Trophoblast cell (in vitro differentiated cells and primary cell): ENCODE data around the gene NUDT12. TPM values are rescaled to one million over a fixed set of nuclear protein-coding genes. Genes with fewer than 3 reads are reported as not detected.
A peak's percentile ranks its signal among the peaks of the same experiment; 100 is the strongest.

Experiments
- DNase-seq, 2 donors: peaks; one replicate each; pipeline ENCODE4 v3.0.0-alpha.2; 2016
- H2AFZ ChIP-seq: 2 replicates; pipeline ENCODE4 v1.6.1; 2013; ENCODE audit warnings: low read length, moderate library complexity, mild to moderate bottlenecking; ENCODE audit not compliant: insufficient read depth, poor library complexity
- H2AK5ac ChIP-seq: 2 replicates; pipeline ENCODE4 v1.6.1; 2013; ENCODE audit warnings: mild to moderate bottlenecking, low read length
- H2BK120ac ChIP-seq: 2 replicates; pipeline ENCODE4 v1.6.1; 2013; ENCODE audit warnings: low read length, mild to moderate bottlenecking, moderate library complexity; ENCODE audit not compliant: insufficient read depth, poor library complexity
- H2BK12ac ChIP-seq: 2 replicates; pipeline ENCODE4 v1.6.1; 2013; ENCODE audit warnings: mild to moderate bottlenecking, low read length, moderate library complexity
- H2BK5ac ChIP-seq: 2 replicates; pipeline ENCODE4 v1.6.1; 2013; ENCODE audit warnings: low read length, low read depth, moderate library complexity, mild to moderate bottlenecking; ENCODE audit not compliant: poor library complexity
- H3K14ac ChIP-seq: 2 replicates; pipeline ENCODE4 v1.6.1; 2013; ENCODE audit warnings: mild to moderate bottlenecking, low read length
- H3K18ac ChIP-seq: 2 replicates; pipeline ENCODE4 v1.6.1; 2013; ENCODE audit warnings: mild to moderate bottlenecking, low read length
- H3K23ac ChIP-seq: 2 replicates; pipeline ENCODE4 v1.6.1; 2013; ENCODE audit warnings: low read length
- H3K27ac ChIP-seq: 2 replicates; pipeline ENCODE4 v1.5.1; 2013; ENCODE audit warnings: low read depth, mild to moderate bottlenecking, inconsistent platforms, low read length, moderate library complexity
- H3K27me3 ChIP-seq: 2 replicates; pipeline ENCODE4 v1.6.1; 2013; ENCODE audit warnings: inconsistent platforms, mild to moderate bottlenecking, low read length, moderate library complexity; ENCODE audit not compliant: insufficient read depth
- H3K36me3 ChIP-seq, 2 experiments: 1 replicate in 1 of 2; 2 replicates in 1 of 2; pipeline ENCODE4 v1.6.1; 2013; ENCODE audit warnings: low read length in 2 of 2, mild to moderate bottlenecking in 2 of 2, moderate library complexity in 1 of 2; ENCODE audit not compliant: insufficient read depth in 2 of 2, control insufficient read depth in 1 of 2
- H3K4ac ChIP-seq: 2 replicates; pipeline ENCODE4 v1.6.1; 2013; ENCODE audit warnings: low read depth, mild to moderate bottlenecking, low read length, moderate library complexity
- H3K4me1 ChIP-seq, 2 experiments: 1 replicate in 1 of 2; 2 replicates in 1 of 2; pipeline ENCODE4 v1.6.1; 2013; ENCODE audit warnings: low read length in 2 of 2, mild to moderate bottlenecking in 2 of 2, moderate library complexity in 1 of 2; ENCODE audit not compliant: insufficient read depth in 2 of 2, control insufficient read depth in 1 of 2
- H3K4me2 ChIP-seq: 2 replicates; pipeline ENCODE4 v1.6.1; 2013; ENCODE audit warnings: inconsistent platforms, mild to moderate bottlenecking, low read length, moderate library complexity
- H3K4me3 ChIP-seq: 2 replicates; pipeline ENCODE4 v1.5.1; 2013; ENCODE audit warnings: mild to moderate bottlenecking, low read depth, low read length, inconsistent platforms
- H3K79me1 ChIP-seq: one replicate; pipeline ENCODE4 v1.6.1; 2013; ENCODE audit warnings: low read length
- H3K79me2 ChIP-seq: 2 replicates; pipeline ENCODE4 v1.6.1; 2013; ENCODE audit warnings: low read length, mild to moderate bottlenecking; ENCODE audit not compliant: control insufficient read depth, insufficient read depth, poor library complexity
- H3K9ac ChIP-seq: 2 replicates; pipeline ENCODE4 v1.6.1; 2013; ENCODE audit warnings: mild to moderate bottlenecking, low read length
- H3K9me3 ChIP-seq: 2 replicates; pipeline ENCODE4 v1.6.1; 2013; ENCODE audit warnings: low read depth, mild to moderate bottlenecking, control low read depth, inconsistent platforms, low read length; ENCODE audit not compliant: insufficient read depth
- H4K12ac ChIP-seq: 2 replicates; pipeline ENCODE4 v1.6.1; 2013; ENCODE audit warnings: low read depth, mild to moderate bottlenecking, low read length, moderate library complexity
- H4K8ac ChIP-seq: 2 replicates; pipeline ENCODE4 v1.6.1; 2013; ENCODE audit warnings: low read depth, mild to moderate bottlenecking, low read length, moderate library complexity
- H4K91ac ChIP-seq: one replicate; pipeline ENCODE4 v1.6.1; 2013; ENCODE audit warnings: low read depth, mild to moderate bottlenecking, low read length, moderate library complexity
- WGBS: extraction: QIAGEN DNeasy Blood & Tissue Kit; methylation state at CpG from one replicate; pipeline ENCODE4 v1.1.7; 2013; ENCODE audit warnings: missing lambda C conversion rate; ENCODE audit not compliant: insufficient read length, insufficient coverage; ENCODE audit errors: extremely low coverage; 5-methylcytosine and 5-hydroxymethylcytosine counted together
- polyA plus RNA-seq: library from polyadenylated mRNA; stranded (reverse); fragments of 200-250 nt; gene quantifications from 2 replicates; pipeline ENCODE4 v1.2.3, GENCODE V29; 2013

The NUDT12 gene
- 8.4 and 9.2 TPM in 2 replicates for polyA plus RNA-seq

DNA sequence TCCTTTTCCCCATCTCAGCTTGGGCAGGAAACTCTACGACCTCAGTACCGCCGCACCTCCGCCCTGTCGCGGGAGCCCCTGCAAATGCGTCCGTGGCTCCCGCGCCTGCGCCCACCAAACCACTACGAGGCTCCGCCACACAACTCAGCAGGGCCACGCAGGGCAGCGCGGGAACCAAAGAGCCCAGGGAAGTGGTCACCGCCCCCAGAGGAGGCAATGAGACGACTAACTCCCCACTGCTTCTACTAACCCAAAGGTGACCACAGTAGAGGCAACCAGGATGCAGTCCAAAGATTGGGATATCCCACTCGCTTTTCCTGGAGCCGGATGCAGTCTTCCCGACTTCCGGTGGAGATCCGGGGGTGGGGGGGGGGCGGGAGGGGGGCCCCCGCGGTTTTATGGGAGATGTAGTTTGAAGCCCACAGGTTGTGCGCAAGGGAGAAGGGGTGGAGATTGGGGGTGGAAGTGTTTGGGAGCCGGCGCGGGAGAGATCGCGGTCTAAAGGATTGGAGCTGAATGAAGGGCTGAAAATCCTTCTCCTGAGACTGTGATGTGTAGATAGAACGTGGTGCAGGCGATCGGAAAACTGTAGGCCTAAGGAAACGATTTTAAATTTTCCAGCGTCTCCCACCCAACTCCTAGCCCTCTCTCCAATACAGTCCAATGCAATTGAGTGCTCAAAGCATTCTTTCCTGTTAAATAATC is at the start of gene NUDT12:
NUDT12 (minus strand) TSS at position 337 of the 705 bp plus-strand sequence. CDS start 2,541 bp downstream, outside the sequence.
- Histone ChIP-seq H3K27ac (peak within 1 kb of the TSS; percentile 96), H2BK12ac (no peak within 1 kb of the TSS), H3K9me3 (no peaks in the 10 kb centered on the region), H3K79me2 (peaks cover 4% of the 10 kb centered on the region), H3K14ac (peak within 1 kb of the TSS; percentile 72), H3K4me2 (peak within 1 kb of the TSS; percentile 66), H3K4ac (peak within 1 kb of the TSS; percentile 61), H3K18ac (peak within 1 kb of the TSS; percentile 52), H2AFZ (peak within 1 kb of the TSS; percentile 38), H2BK5ac (peak within 1 kb of the TSS; percentile 43), H3K79me1 (peaks cover 8% of the 10 kb centered on the region), H4K8ac (peak within 1 kb of the TSS; percentile 99), H4K12ac (peak within 1 kb of the TSS; percentile 94), H3K4me1 (peaks cover 0 to 2% of the 10 kb centered on the region in 2 experiments), H4K91ac (peak within 1 kb of the TSS; percentile 78), H3K27me3 (no peaks in the 10 kb centered on the region), H3K36me3 (no peaks in the 10 kb centered on the region), H3K4me3 (peak within 1 kb of the TSS; percentile 79), H3K9ac (peak within 1 kb of the TSS; percentile 77), H2BK120ac (peak within 1 kb of the TSS; percentile 70), H2AK5ac (no peak within 1 kb of the TSS), H3K23ac (no peak within 1 kb of the TSS)
- peak; percentile 30 to 45 for DNase-seq
- no CpG with 5 or more reads among the region's 37 CpGs for WGBS

DNA sequence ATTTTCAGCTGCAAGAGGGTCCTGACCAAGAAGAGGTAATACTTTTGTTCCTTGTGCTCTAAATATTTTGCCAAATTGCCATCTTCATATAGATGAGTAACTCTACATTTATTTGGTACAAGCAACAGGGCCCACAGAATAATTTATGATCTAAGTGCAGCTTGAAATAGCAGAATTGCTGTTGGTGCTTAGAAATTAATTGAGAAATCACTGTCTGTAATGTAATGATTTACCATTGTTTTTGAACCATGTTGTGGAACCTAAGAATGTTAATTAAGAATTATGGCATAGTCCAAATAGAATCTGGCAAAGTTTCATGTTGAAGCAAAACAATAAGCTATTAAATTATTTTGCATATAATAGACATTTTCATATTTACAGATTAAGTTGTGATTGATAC is 44.8 kb upstream of the NUDT12 start:
- H3K36me3 ChIP-seq = no peaks in the 10 kb centered on the region

DNA sequence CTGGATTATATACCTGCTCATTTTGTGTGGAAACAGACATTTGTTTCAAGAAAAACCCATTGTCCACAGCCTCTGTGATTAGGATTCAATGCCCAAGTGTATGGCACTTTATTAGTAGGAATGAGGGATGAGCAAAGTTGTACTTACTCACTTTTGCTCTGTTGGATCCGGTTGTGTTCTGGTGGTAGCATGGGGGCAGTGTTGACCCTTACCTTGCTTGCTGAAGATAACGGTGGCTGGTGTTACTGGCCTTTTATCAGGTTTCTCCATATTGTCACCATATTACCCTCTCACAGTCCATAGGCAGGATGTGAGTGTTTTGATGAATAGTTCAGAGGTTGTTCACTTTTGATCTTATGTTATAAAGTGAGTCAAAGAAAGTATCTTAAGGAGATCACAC is 42.7 kb upstream of the NUDT12 start:
- no peak overlapping the region for H3K14ac ChIP-seq
- no peak overlapping the region for H2BK12ac ChIP-seq
- no peak overlapping the region for H2AFZ ChIP-seq
- H3K4me3 ChIP-seq = no peak overlapping the region
- H3K18ac ChIP-seq = no peak overlapping the region
- H3K9me3 ChIP-seq = no peaks in the 10 kb centered on the region
- no peaks in the 10 kb centered on the region for H3K79me1 ChIP-seq
- no peak overlapping the region for H3K27ac ChIP-seq
- H3K23ac ChIP-seq = no peak overlapping the region
- H3K79me2 ChIP-seq = no peaks in the 10 kb centered on the region
- H2BK5ac ChIP-seq = no peak overlapping the region
- no peak overlapping the region for H4K8ac ChIP-seq
- H3K9ac ChIP-seq = no peak overlapping the region
- no peak overlapping the region for H3K4me2 ChIP-seq
- H2BK120ac ChIP-seq = no peak overlapping the region
- H3K36me3 ChIP-seq = no peaks in the 10 kb centered on the region
- no peak overlapping the region for H2AK5ac ChIP-seq
- peaks cover 0 to 2% of the 10 kb centered on the region in 2 experiments for H3K4me1 ChIP-seq
- H3K4ac ChIP-seq = no peak overlapping the region
- WGBS = no CpG with 5 or more reads among the region's 2 CpGs
- H4K91ac ChIP-seq = no peak overlapping the region
- H3K27me3 ChIP-seq = no peaks in the 10 kb centered on the region
- H4K12ac ChIP-seq = no peak overlapping the region
- DNase-seq = no peak

More for the DNA sequence above, 44.8 kb upstream of the NUDT12 start:
- no peaks in the 10 kb centered on the region for H3K79me2 ChIP-seq
- no peak overlapping the region for H4K91ac ChIP-seq
- no peak overlapping the region for H2BK12ac ChIP-seq
- no peak overlapping the region for H3K4me2 ChIP-seq
- H2BK5ac ChIP-seq = no peak overlapping the region
- H3K4me3 ChIP-seq = no peak overlapping the region
- H2AK5ac ChIP-seq = no peak overlapping the region
- no peak for DNase-seq
- no peak overlapping the region for H3K23ac ChIP-seq
- no peaks in the 10 kb centered on the region for H3K79me1 ChIP-seq
- H2AFZ ChIP-seq = no peak overlapping the region
- no peak overlapping the region for H4K8ac ChIP-seq
- H3K27ac ChIP-seq = no peak overlapping the region
- no peak overlapping the region for H3K14ac ChIP-seq
- H2BK120ac ChIP-seq = no peak overlapping the region
- no peak overlapping the region for H4K12ac ChIP-seq
- no peaks in the 10 kb centered on the region for H3K27me3 ChIP-seq
- no peaks in the 10 kb centered on the region for H3K4me1 ChIP-seq
- H3K4ac ChIP-seq = no peak overlapping the region
- H3K9me3 ChIP-seq = no peaks in the 10 kb centered on the region
- no peak overlapping the region for H3K18ac ChIP-seq
- no peak overlapping the region for H3K9ac ChIP-seq

DNA sequence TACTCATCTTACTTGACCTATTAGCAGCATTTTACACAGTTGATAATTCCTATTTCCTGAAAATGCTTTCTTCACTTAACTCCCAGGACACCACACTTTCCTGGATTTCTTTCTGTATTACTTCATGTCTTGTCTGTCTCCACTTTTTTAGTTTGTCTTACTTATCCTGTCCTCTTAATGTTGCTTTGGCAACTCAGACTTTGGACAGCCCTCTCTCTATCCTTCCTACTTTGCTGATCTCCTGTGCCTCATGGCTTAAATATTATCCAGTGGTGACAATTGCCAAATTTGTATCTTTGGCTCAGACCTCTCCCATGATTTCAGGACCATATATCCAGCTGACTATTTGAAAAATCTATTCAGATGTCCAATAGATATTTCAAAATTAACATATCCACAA is 39.8 kb upstream of the NUDT12 start:
- Histone ChIP-seq H3K27me3 (no peaks in the 10 kb centered on the region), H4K91ac (no peak overlapping the region), H4K8ac (no peak overlapping the region), H2BK12ac (no peak overlapping the region), H3K36me3 (no peaks in the 10 kb centered on the region), H2AFZ (no peak overlapping the region), H3K79me1 (no peaks in the 10 kb centered on the region), H3K27ac (no peak overlapping the region), H3K4me2 (no peak overlapping the region), H4K12ac (no peak overlapping the region), H3K4me3 (no peak overlapping the region), H3K23ac (no peak overlapping the region), H3K9me3 (no peaks in the 10 kb centered on the region), H2BK120ac (no peak overlapping the region), H3K9ac (no peak overlapping the region), H2BK5ac (no peak overlapping the region), H3K14ac (no peak overlapping the region), H3K4ac (no peak overlapping the region), H3K18ac (no peak overlapping the region), H3K79me2 (no peaks in the 10 kb centered on the region), H2AK5ac (no peak overlapping the region), H3K4me1 (peaks cover 0 to 2% of the 10 kb centered on the region in 2 experiments)
- no peak for DNase-seq
